ENCODE data around the gene MAP1LC3B2.
A peak's percentile ranks its signal among the peaks of the same experiment; 100 is the strongest.
"Not testable (repeated sequence)": the region's sequence is repeated elsewhere in the genome, so short reads cannot be mapped to it uniquely, and the experiment has no call there.

MAP1LC3B2 gene

DNA sequence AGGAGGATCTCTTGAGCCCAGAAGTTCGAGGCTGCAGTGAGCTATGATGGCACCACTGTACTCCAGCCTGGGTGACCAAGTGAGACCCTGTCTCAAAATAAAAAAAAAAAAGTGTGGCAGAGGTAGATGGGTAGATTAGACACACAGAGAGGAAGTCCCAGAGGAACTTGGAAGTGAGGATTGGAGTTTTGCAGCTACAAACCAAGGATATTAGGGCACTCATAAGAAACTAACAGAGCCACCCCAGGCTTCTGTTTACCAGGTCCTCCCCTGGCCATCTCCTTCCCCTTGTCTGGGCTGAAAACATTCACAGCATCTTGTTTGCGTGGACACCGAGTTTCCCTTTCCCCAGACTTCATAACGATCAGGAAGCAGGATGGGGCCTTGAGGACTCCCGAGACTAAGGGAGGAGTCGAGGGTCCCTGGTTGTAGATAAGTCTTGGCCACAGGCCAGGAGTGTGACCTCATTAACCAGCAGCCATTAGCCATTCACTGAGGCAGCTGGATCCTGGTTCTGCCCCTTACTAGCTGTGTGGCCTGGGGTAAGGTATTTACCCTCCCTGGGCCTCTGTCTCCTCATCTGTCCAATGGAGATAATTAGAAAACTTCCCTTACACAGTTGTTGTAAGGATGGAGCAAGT lies 2.1 kb downstream of the MAP1LC3B2 start:
- no peak for DNase-seq

- DNase-seq: no peak
Measured at GRCh38 chr12:116562090-116562489, 2.9 kb downstream of the MAP1LC3B2 start.

DNA sequence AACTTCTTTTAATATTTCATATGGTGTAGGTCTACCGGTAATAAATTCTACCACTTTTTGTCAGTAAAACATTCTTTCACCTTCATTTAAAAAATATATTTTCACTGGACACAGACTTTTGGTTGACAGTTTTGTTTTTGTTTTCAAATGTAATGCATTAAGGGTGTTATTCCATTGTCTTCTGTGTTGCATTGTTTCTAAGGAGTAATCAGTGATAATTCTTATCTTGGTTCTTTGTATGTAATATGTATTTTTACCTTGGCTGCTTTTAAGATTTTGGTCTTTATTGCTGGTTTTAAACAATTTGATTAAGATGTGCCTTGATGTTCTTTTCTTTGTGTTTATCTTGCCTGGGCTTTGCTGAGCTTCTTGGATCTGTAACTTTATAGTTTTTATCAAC lies 4.1 kb downstream of the MAP1LC3B2 start:
- no peak for DNase-seq

DNA sequence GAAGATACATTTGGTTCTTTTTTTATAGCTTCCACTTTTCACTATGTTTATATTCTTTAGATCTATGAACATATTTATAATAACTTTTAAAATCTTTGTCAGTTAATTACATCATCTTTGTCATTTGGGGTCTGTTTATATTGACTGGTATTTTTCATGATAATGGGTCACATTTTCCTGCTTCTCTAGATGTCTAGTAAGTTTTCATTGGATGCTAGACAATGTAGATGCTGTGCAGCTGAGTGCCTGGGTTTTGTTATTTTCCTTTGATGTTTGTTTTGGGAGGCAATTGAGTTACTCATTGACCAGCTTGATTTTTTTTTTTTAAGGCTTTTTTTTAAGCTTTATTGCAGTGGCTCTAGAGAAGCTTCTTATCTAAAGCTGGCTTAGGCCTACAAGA lies 4.9 kb downstream of the MAP1LC3B2 start:
- DNase-seq: no peak

- not testable (repeated sequence) for DNase-seq
Measured at GRCh38 chr12:116565221-116565620, 6.0 kb downstream of the MAP1LC3B2 start.

- no peak for DNase-seq
Measured at GRCh38 chr12:116565963-116566362, 6.8 kb downstream of the MAP1LC3B2 start.

GRCh38 chr12:116568203-116568602 lies 9.0 kb downstream of the MAP1LC3B2 start:
- no peak for DNase-seq

- no peak for DNase-seq
Measured at GRCh38 chr12:116571089-116571488, 11.9 kb downstream of the MAP1LC3B2 start.

DNA sequence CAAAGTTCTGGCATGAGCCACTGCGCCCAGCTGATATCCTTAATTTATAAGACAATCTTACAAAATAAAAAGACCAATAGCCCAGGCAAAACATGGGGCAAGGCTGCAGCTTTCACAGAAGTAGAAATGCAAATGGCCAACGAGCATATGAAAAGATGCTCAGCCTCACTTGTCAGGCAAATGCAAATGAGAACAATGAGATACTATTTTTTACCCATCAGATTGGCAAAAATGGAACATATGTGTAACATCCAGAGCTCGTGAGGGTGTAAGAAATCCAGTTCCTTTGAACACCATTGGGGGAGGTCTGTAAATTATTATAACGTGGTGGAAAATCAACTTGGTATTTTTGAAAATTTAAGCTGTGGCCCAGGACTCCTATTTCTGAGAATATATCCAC lies 14.6 kb downstream of the MAP1LC3B2 start:
- DNase-seq: no peak

GRCh38 chr12:116575754-116576153 lies 16.6 kb downstream of the MAP1LC3B2 start:
- DNase-seq: not testable (repeated sequence)

- DNase-seq: no peak
Measured at GRCh38 chr12:116577154-116577561, 18.0 kb downstream of the MAP1LC3B2 start.

GRCh38 chr12:116578051-116578450 lies 18.9 kb downstream of the MAP1LC3B2 start:
- no peak for DNase-seq

GRCh38 chr12:116582610-116583009 lies 23.4 kb downstream of the MAP1LC3B2 start:
- no peak for DNase-seq

DNA sequence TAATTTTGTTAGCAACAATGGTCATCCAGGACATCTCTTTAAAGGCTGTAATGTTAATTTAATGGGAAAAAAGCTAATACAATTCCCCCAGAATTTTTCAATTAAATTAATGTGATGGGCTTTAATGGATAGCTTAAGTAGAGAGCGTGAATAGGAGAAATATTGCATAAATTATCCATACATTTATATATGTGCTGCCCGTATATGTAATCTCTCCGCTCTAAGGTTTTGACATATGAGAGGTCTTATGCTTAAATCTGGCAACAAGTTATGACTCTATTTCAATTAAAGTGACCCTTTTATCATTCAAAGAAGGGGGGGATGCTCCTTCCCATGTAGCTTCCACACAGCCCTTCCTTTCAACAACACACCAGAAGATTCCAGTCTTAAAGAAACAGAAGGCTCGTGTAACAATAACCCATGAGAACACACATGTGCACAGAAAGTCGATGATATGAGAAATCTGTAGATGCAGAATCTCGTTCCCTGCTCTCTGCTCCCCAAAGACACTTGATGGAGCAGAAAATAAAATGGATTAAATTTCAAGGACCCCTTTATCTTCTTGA lies 24.0 kb downstream of the MAP1LC3B2 start:
- DNase-seq: no peak

- DNase-seq: no peak
Measured at GRCh38 chr12:116587270-116587669, 28.1 kb downstream of the MAP1LC3B2 start.

- no peak for DNase-seq
Measured at GRCh38 chr12:116588390-116589028, 29.3 kb downstream of the MAP1LC3B2 start.

DNA sequence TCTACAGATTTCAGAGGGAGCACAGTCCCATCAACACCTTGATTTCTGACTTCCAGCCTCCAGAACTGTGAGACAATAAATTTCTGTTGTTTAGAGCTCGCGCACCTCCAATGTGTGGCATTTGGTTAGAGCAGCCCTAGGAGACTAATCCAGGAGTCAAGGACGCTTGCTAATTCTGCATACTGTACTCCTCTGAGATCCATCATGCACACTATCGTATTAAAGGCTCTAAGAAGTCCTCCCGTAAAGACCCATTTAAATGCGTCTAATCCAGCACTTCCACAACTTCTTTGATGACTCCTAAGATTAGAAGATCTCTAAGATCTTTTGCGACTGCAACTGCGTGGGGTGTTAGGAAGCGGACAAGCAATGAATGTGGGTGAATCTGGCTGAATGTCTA lies 30.4 kb downstream of the MAP1LC3B2 start:
- no peak for DNase-seq

- DNase-seq: no peak
Measured at GRCh38 chr12:116590561-116590960, 31.4 kb downstream of the MAP1LC3B2 start.

- no peak for DNase-seq
Measured at GRCh38 chr12:116591855-116592637, 32.9 kb downstream of the MAP1LC3B2 start.

- no peak for DNase-seq
Measured at GRCh38 chr12:116592731-116593130, 33.5 kb downstream of the MAP1LC3B2 start.

GRCh38 chr12:116594325-116595038 lies 35.3 kb downstream of the MAP1LC3B2 start:
- DNase-seq: peak; percentile 35

DNA sequence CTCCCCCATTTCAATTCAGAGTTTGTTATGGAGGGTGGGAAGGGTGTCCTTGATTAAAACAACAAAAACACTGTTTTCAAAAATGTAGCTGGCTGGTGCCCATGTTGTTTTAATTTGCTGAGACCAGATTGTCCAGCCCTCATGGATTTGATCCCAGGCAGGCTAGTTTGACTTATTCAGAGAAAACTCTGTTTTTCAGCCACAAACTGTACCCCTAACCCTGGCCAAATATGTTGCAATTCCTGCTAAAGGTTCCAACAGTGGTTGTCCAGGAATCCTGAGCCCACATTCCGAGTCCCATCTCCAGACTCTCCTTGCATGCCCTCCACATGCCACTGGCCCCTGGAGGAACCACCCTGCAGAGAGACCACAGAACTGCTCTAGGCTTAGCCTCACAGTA lies 36.0 kb downstream of the MAP1LC3B2 start:
- no peak for DNase-seq

- DNase-seq: no peak
Measured at GRCh38 chr12:116595672-116596071, 36.5 kb downstream of the MAP1LC3B2 start.

All from activated T-cell treated with anti-CD3 and anti-CD28 coated beads, Interleukin-2, amount 50 U/mL, for 1 hour (primary cell).